HG03025 (cell line): Measurements from ENCODE around the gene AGPAT3.

Experiments used
- ATAC-seq: cut with Tn5 transposase; IDR thresholded peaks from one replicate; pipeline ENCODE4 v1.9.1; 2021; ENCODE audit warnings: mild to moderate bottlenecking, moderate library complexity; ENCODE audit not compliant: unreplicated experiment, low FRiP score

Gene AGPAT3

GRCh38 chr21:43951911-43952703 lies 87.1 kb downstream of the AGPAT3 start:
- ATAC-seq = no peak

GRCh38 chr21:43953021-43953420 lies 88.0 kb downstream of the AGPAT3 start:
- no peak for ATAC-seq

- ATAC-seq = no peak
Observed at GRCh38 chr21:43954042-43954441, 89.0 kb downstream of the AGPAT3 start.

- no peak for ATAC-seq
Observed at GRCh38 chr21:43954896-43955295, 89.9 kb downstream of the AGPAT3 start.

- ATAC-seq = no peak
Observed at GRCh38 chr21:43956019-43956669, 91.1 kb downstream of the AGPAT3 start.

GRCh38 chr21:43956670-43957035 lies 91.6 kb downstream of the AGPAT3 start:
- ATAC-seq = no peak

GRCh38 chr21:43957128-43957571 lies 92.1 kb downstream of the AGPAT3 start:
- no peak for ATAC-seq

GRCh38 chr21:43957611-43958362 lies 92.8 kb downstream of the AGPAT3 start:
- ATAC-seq = no peak

GRCh38 chr21:43958364-43959158 lies 93.5 kb downstream of the AGPAT3 start:
- no peak for ATAC-seq

GRCh38 chr21:43959231-43960116 lies 94.5 kb downstream of the AGPAT3 start:
- no peak for ATAC-seq

GRCh38 chr21:43961382-43961909 lies 96.4 kb downstream of the AGPAT3 start:
- no peak for ATAC-seq

GRCh38 chr21:43965911-43966585 lies 101.0 kb downstream of the AGPAT3 start:
- no peak for ATAC-seq

GRCh38 chr21:43966946-43967512 lies 102.0 kb downstream of the AGPAT3 start:
- no peak for ATAC-seq

- ATAC-seq = no peak
Observed at GRCh38 chr21:43967981-43968380, 103.0 kb downstream of the AGPAT3 start.

- ATAC-seq = no peak
Observed at GRCh38 chr21:43968410-43969114, 103.5 kb downstream of the AGPAT3 start.

GRCh38 chr21:43969115-43969444 lies 104.1 kb downstream of the AGPAT3 start:
- no peak for ATAC-seq

- ATAC-seq = no peak
Observed at GRCh38 chr21:43970551-43970950, 105.5 kb downstream of the AGPAT3 start.
